GM19035 (cell line): ENCODE data around the gene WWTR1.

Source experiments
- ATAC-seq: cut with Tn5 transposase; IDR thresholded peaks from one replicate; pipeline ENCODE4 v1.9.1; 2021; ENCODE audit not compliant: unreplicated experiment

Gene WWTR1

GRCh38 chr3:149625795-149626194 is 32.0 kb downstream of the WWTR1 start:
- ATAC-seq, result no peak

DNA sequence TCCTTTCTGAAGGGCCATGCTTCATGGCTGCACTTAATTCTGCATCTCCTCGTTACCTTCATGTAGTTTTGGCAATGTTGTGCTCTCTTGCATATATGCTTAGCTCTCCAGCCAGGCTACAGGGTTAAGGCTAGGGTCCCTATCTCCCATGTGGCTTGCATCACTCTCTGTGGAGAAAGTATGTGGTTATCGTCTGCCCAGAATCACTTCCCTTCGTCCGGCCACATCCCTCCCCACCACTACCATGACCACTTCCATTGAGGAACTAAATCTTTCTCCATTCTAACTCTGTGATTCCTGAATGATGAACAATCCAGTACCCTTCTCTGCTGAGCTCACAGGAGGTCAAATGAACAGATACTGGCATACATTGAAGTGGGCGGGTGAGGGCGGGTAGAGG is 34.0 kb downstream of the WWTR1 start:
- no peak for ATAC-seq

DNA sequence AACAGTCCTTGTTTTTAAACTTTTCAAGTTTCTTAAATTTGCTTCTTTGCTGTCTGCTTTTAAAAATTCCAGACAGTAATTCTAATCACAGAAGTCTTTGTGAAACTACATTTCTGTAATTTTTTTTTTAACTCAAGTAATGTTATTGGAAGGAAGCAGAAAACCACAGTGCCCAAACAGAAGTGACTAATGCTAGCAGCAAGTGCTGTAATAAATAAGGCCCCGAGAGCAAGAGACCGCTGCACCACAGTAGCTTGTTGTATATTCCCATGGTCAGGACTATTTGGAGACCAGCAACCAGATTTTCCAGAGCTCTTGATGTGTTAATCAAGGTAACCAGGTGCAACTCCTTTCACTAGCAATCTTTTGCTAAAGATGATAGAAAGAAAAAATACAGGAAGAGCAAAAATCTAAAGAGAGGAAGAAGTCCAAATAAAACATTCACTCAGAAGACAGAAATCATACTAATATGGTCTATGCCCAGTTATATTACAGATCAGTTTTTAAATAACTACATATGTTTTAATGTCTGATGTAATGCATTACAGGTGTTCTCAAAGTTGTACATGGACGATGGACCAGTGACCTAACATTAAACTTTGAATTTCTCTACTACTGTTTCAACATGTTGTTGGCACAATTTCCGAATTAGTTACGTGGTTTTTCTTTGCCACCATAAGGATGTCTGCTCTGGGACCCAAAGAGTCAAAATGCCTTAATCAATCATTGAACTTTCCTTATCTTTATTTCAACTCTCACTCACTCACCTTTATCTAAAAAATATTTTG is 36.4 kb downstream of the WWTR1 start:
- ATAC-seq, result peak; percentile 77

DNA sequence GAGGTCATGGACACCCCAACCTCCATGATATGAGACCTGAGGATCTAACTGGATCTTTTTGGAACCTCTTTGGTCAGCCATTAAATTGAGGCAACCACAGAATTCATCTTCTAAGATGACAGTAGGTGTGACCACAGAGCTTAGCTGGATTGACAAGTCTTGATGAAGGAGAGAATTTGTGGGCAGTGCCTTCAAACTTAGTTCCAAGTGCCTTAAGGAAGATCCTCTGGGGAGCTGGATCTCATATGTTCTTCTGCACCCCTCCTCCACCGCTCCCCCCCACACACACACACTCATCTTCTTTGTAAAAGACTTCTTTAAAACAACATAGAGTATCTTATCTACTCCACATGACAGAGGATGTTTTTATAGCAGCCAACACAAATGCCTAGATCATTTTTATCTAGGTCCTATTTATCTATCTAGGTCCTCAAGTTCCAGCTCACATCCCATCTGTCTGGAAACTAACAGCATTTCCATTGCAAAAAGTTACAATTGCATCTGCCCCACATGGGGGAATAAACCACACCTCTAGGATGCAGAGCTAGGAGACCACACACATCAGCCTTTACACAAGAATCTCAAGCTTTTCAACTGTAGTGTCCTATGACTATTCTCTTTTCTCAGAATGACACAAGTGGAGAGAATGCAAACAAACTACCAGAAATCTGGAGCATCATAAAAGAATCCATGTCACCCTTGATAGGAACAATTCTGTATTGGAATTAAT is 37.4 kb downstream of the WWTR1 start:
- ATAC-seq, result peak; percentile 58

DNA sequence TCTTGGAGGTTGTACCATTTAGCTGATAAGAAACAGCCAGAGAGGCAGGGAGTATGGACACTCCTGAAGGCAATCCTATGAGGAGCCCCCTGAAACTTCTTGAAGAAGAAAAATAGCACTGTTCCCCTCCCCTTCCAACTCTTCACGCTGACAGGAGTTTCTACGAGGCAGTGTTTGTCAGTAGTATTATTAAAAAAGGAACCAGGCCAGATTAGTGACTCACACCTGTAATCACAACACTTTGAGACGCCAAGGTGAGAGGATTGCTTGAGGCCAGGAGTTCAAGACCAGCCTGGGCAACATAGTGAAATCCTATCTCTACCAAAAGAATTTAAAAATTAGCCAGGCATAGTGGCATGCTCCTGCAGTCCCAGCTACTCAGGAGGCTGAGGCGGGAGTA is 38.7 kb downstream of the WWTR1 start:
- no peak for ATAC-seq

- ATAC-seq, result no peak
Observed at GRCh38 chr3:149618151-149619123, 39.4 kb downstream of the WWTR1 start.

DNA sequence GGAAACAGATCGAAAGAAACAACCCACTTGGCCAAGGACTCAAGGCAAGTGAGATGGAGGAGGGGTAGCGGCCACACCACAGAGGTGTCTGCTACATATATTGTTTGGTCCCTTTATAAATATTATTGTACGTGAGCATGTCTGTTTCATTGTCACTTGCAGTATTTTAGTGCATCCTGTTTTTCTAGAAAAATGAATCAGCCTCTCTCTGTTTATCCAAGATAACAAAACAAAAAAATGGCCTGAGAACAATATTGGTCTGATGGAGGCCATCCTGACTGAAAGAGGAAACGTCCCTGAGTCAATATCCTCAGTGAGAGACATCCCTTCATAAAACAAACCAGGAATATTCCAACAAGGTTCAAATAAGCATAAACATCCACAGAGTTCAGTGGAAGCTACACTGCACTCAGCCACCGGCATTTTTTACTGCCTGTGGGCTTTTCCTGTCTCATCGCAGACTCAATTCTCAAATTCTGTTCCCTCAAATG is 42.0 kb downstream of the WWTR1 start:
- ATAC-seq, result no peak

DNA sequence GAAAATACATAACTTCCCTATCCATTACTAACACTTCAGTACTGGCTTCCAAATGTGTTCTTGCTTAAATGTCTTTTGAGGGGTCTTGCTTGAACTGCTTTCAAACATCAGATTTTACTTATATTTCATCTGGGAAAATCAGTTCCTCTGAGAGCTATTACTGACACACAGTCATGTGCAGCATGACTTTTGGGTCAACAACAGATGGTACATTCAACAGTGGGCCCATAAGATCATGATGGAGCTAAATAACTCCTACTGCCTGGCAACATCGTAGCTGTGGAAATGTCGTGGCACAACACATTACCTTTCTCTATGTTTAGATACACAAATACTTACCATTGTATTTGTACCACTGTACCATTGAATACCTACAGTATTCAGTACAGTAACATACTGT is 43.8 kb downstream of the WWTR1 start:
- ATAC-seq, result no peak

DNA sequence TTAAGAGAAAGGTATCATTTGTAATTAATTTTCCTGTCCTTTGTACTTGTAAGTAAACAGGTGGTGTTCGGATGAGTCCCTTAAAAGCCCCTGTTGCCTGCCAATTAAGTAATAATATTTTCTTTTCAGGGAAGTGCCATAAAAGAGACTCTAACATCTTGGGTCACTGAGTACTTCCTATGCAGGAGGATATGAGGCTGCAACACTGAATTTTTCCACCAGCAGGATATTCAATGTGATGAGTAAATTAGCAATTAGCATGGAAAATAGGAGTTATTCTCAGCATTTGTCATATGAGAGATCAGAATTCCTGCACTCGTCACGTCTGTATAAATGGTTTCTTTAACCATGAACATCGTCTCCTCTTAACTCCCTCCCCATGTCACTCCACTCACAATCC is 45.4 kb downstream of the WWTR1 start:
- ATAC-seq, result no peak

GRCh38 chr3:149611149-149611548 is 46.7 kb downstream of the WWTR1 start:
- ATAC-seq, result no peak

DNA sequence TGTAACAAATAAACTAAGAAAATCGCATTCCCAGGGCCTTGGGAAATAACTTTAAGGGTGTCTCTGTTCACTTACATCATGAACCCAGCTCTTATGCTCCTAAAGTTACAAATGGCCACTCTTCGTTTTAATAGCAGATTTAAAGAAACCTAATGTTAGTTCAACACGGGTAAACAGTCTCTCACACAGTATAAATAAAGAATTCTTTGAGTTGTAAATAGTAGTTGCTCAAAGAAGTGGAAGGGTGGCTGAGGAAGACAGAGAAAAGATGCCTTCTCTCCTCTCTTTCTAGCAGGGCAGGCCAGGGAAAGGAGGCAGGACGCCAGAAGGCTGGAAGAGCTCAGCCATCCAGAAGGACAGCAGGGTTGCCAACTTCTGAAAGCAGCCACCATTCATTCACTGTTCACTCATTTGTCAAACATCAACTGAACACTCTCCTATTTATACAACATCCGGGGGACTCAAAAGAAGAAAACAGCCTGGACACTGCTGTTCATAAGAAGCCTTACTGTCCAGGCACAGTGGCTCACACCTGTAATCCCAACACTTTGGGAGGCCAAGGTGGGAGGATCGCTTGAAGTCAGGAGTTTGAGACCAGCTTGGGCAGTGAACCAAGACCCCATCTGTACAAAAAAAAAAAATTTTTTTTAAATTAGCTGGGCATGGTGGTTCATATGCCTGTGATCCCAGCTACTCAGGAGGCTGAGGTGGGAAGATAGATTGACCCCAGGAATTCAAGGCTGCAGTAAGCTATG is 47.3 kb downstream of the WWTR1 start:
- ATAC-seq, result no peak

GRCh38 chr3:149609595-149609994 is 48.2 kb downstream of the WWTR1 start:
- ATAC-seq, result peak; percentile 95

DNA sequence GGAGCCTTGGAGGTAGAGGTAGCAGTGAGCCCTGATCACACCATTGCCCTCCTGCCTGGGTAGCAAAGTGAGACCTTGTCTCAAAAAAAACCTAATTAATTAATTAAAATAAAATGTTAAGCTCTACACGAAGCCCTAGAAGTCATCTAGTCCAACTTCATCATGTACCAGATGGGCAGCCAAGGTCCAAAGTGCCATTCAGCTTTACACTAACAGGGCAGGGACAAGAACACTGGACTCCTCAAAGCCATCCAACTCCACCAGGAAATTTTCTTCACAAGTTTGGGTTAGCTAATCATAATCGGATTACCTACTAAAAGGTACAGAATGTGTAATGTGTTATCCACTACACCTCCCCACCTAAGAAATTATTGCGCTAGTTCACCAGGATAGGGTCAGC is 48.8 kb downstream of the WWTR1 start:
- peak; percentile 15 for ATAC-seq

- ATAC-seq, result no peak
Observed at GRCh38 chr3:149605902-149606301, 51.9 kb downstream of the WWTR1 start.

GRCh38 chr3:149604125-149604875 is 53.5 kb downstream of the WWTR1 start:
- no peak for ATAC-seq

- ATAC-seq, result no peak
Observed at GRCh38 chr3:149603126-149604074, 54.4 kb downstream of the WWTR1 start.

GRCh38 chr3:149600634-149601033 is 57.2 kb downstream of the WWTR1 start:
- ATAC-seq, result no peak

DNA sequence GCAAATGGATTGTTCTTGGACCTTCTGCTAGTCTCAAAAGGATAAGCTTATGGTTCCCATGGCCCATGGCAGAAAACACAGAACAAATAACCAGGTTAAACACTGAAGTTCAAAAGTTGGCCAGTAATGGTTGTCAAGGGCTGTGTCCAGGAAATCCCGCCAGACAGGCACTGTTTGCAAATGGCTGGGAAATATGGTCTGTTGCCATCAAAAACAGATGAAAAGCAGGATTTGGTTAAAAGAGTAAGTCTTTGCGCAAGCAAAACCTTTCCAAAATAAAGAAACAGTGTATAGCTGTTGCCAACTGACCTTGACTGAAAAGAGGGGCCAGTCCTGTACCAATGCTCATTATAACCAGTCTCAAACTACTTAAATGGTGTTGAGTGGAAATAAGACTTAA is 58.6 kb downstream of the WWTR1 start:
- no peak for ATAC-seq
